ENCODE data around the gene CACNA1F.

- TF ChIP-seq EZH2 (optimal IDR thresholded peaks at IDR 0.05; ENCODE audit: low read depth, low read length) = no peak
- TF ChIP-seq CTCF (IDR thresholded peaks at IDR 0.05; ENCODE audit: low read length) = no peak
These were observed 23.3 kb upstream of the CACNA1F start for GRCh38 chrX:49256268-49256995.

All from MM.1S (cell line).